ENCODE results near the gene PRKCQ. TPM values are rescaled to one million over a fixed set of nuclear protein-coding genes. Genes with fewer than 3 reads are reported as not detected.

Gene PRKCQ
- total and polyA plus RNA-seq, 3 donors from 2014 or later: 2.5 to 3.0 (median 2.9) TPM

- no peaks in the 10 kb centered on the region for H3K36me3 ChIP-seq (ENCODE audit: low read depth, missing control alignments)
- no peaks in the 10 kb centered on the region for H3K9me3 ChIP-seq
- no peaks in the 10 kb centered on the region for H3K27me3 ChIP-seq
- no peak overlapping the region for H3K27ac ChIP-seq
- H3K4me3 ChIP-seq: no peak overlapping the region
- no peaks in the 10 kb centered on the region for H3K4me1 ChIP-seq
- no peak for DNase-seq
- no peak for TF ChIP-seq POLR2A (IDR thresholded peaks at IDR 0.05)
- no peak for TF ChIP-seq CTCF (IDR thresholded peaks at IDR 0.05)
- intact Hi-C loops (cut with DNase I; ENCODE audit: low total_unique reads): no loop called here
- 91 to 92% methylated on average over 11 of the region's 11 CpGs for WGBS, 2 donors
These were observed 148.9 kb downstream of the PRKCQ start for GRCh38 chr10:6431186-6431585.

GRCh38 chr10:6430423-6430980, 149.6 kb downstream of the PRKCQ start:
- H3K4me3 ChIP-seq: no peak overlapping the region
- WGBS, 2 donors: 91 to 94% methylated on average over 19 to 21 of the region's 21 CpGs
- H3K9me3 ChIP-seq: no peaks in the 10 kb centered on the region
- H3K36me3 ChIP-seq (ENCODE audit: low read depth, missing control alignments): no peaks in the 10 kb centered on the region
- TF ChIP-seq CTCF (IDR thresholded peaks at IDR 0.05) (no peak), POLR2A (IDR thresholded peaks at IDR 0.05) (no peak)
- no peak overlapping the region for H3K27ac ChIP-seq
- H3K27me3 ChIP-seq: no peaks in the 10 kb centered on the region
- no peaks in the 10 kb centered on the region for H3K4me1 ChIP-seq
- DNase-seq: no peak
- intact Hi-C loops (cut with DNase I; ENCODE audit: low total_unique reads): no loop called here

- no peaks in the 10 kb centered on the region for H3K27me3 ChIP-seq
- no peaks in the 10 kb centered on the region for H3K4me1 ChIP-seq
- H3K36me3 ChIP-seq (ENCODE audit: low read depth, missing control alignments): no peaks in the 10 kb centered on the region
- no peak for TF ChIP-seq CTCF (IDR thresholded peaks at IDR 0.05)
- H3K4me3 ChIP-seq: no peak overlapping the region
- no peak overlapping the region for H3K27ac ChIP-seq
- WGBS, 2 donors: 90 to 91% methylated on average over 10 of the region's 10 CpGs
- H3K9me3 ChIP-seq: no peaks in the 10 kb centered on the region
- no peak for DNase-seq
- intact Hi-C loops (cut with DNase I; ENCODE audit: low total_unique reads): no loop called here
These were observed 152.6 kb downstream of the PRKCQ start for GRCh38 chr10:6427357-6427959.

GRCh38 chr10:6426317-6426716, 153.8 kb downstream of the PRKCQ start:
- no peak for TF ChIP-seq POLR2A (IDR thresholded peaks at IDR 0.05)
- no peak for TF ChIP-seq CTCF (IDR thresholded peaks at IDR 0.05)
- intact Hi-C loops (cut with DNase I; ENCODE audit: low total_unique reads): no loop called here

More at GRCh38 chr10:6426317-6426716, 153.8 kb downstream of the PRKCQ start:
- no peaks in the 10 kb centered on the region for H3K27me3 ChIP-seq
- no peaks in the 10 kb centered on the region for H3K9me3 ChIP-seq
- H3K4me3 ChIP-seq: no peak overlapping the region
- WGBS, 2 donors: 93 to 96% methylated on average over 6 of the region's 6 CpGs
- no peak for DNase-seq
- no peaks in the 10 kb centered on the region for H3K36me3 ChIP-seq (ENCODE audit: low read depth, missing control alignments)
- no peaks in the 10 kb centered on the region for H3K4me1 ChIP-seq
- no peak overlapping the region for H3K27ac ChIP-seq

All from testis (tissue), 3 donors.